HepG2 (cell line): ENCODE data around the gene PROX1. TPM values are rescaled to one million over a fixed set of nuclear protein-coding genes. Genes with fewer than 3 reads are reported as not detected.

ENCODE experiments used
- CBX1 ChIP-seq: IDR thresholded peaks from one replicate; pipeline ENCODE4 v1.6.1; 2016; ENCODE audit warnings: antibody characterized with exemption, low read depth
- CREB1 ChIP-seq, 2 experiments: fragments of 450-650 bp in 1 of 2; IDR thresholded peaks; 2 replicates each; pipeline ENCODE4 v1.6.1; 2016 to 2017; ENCODE audit warnings: control low read depth in 1 of 2, mild to moderate bottlenecking in 1 of 2, missing compliant biosample characterization in 1 of 2, missing genetic modification characterization in 1 of 2
- EHMT2 ChIP-seq: fragments of 200-600 bp; sonication (generic); IDR thresholded peaks from 2 replicates; pipeline ENCODE4 v1.7.0; 2017; ENCODE audit warnings: antibody characterized with exemption, low read depth, low read length, borderline replicate concordance
- HINFP ChIP-seq: sonication (generic); formaldehyde crosslinking; IDR thresholded peaks from 2 replicates; pipeline ENCODE4 v1.4.0; 2020; ENCODE audit warnings: low read depth, mild to moderate bottlenecking, missing genetic modification reagents
- MLLT10 ChIP-seq: sonication (generic); formaldehyde crosslinking; IDR thresholded peaks from 2 replicates; pipeline ENCODE4 v1.4.0; 2020; ENCODE audit warnings: missing genetic modification reagents
- MTA1 ChIP-seq: sonication (generic); formaldehyde crosslinking; IDR thresholded peaks from 2 replicates; pipeline ENCODE4 v1.4.0; 2020; ENCODE audit warnings: missing genetic modification reagents, mild to moderate bottlenecking, borderline replicate concordance
- NKX3-1 ChIP-seq: sonication (generic); formaldehyde crosslinking; IDR thresholded peaks from 2 replicates; pipeline ENCODE4 v1.5.0; 2020; ENCODE audit warnings: missing genetic modification reagents
- NR0B2 ChIP-seq: sonication (generic); formaldehyde crosslinking; IDR thresholded peaks from 2 replicates; pipeline ENCODE4 v1.4.0; 2020; ENCODE audit warnings: mild to moderate bottlenecking, missing genetic modification reagents
- ONECUT2 ChIP-seq: sonication (generic); formaldehyde crosslinking; IDR thresholded peaks from 2 replicates; pipeline ENCODE4 v1.4.0; 2020; ENCODE audit warnings: missing genetic modification reagents
- PHF20 ChIP-seq: sonication (generic); formaldehyde crosslinking; IDR thresholded peaks from 2 replicates; pipeline ENCODE4 v1.5.0; 2020; ENCODE audit warnings: mild to moderate bottlenecking, missing genetic modification reagents
- ZFP90 ChIP-seq: sonication (generic); formaldehyde crosslinking; IDR thresholded peaks from 2 replicates; pipeline ENCODE4 v1.8.0; 2022; ENCODE audit warnings: missing genetic modification reagents, mild to moderate bottlenecking, inconsistent platforms, borderline replicate concordance
- ZNF101 ChIP-seq: sonication (generic); formaldehyde crosslinking; IDR thresholded peaks from 2 replicates; pipeline ENCODE4 v1.4.0; 2020; ENCODE audit warnings: mild to moderate bottlenecking, low read depth, missing genetic modification reagents, borderline replicate concordance
- ZNF496 ChIP-seq: sonication (generic); formaldehyde crosslinking; IDR thresholded peaks from 2 replicates; pipeline ENCODE4 v1.8.1; 2023; ENCODE audit warnings: mild to moderate bottlenecking, moderate library complexity, missing genetic modification reagents; ENCODE audit not compliant: insufficient replicate concordance
- ZNF597 ChIP-seq: sonication (generic); formaldehyde crosslinking; IDR thresholded peaks from 2 replicates; pipeline ENCODE4 v1.5.0; 2020; ENCODE audit warnings: missing genetic modification reagents
- ZNF607 ChIP-seq: sonication (generic); formaldehyde crosslinking; IDR thresholded peaks from 2 replicates; pipeline ENCODE4 v1.5.1; 2020; ENCODE audit warnings: missing genetic modification reagents, mild to moderate bottlenecking, borderline replicate concordance
- polyA plus RNA-seq, 8 experiments: library from polyadenylated mRNA; depleted of rRNA in 3 of 8; stranded (reverse) in 7 of 8; unstranded in 1 of 8; fragments of >200 nt; fragmentation: Illumina TruSeq in 4 of 8; extraction: Trizol in 4 of 8; gene quantifications; 2 replicates each; pipeline versions ENCODE4 v1.2.1 to v1.2.3, GENCODE V29; 2011 to 2016; ENCODE audit warnings: low read depth in 4 of 8, missing spikeins in 1 of 8, mixed read lengths in 1 of 8; ENCODE audit not compliant: insufficient read depth in 1 of 8
- total RNA-seq, 5 experiments: library from RNA; depleted of rRNA; stranded (reverse); fragments of >200 nt; fragmentation: Illumina TruSeq; extraction: Trizol; gene quantifications; 2 replicates each; pipeline ENCODE4 v1.2.3, GENCODE V29; 2016; ENCODE audit warnings: low read depth in 1 of 5
- TF ChIP-seq, protein P1 (sequence below): sonication (generic); formaldehyde crosslinking; IDR thresholded peaks from 2 replicates; pipeline ENCODE4 v1.4.0; 2020; ENCODE audit warnings: missing genetic modification reagents
- TF ChIP-seq, protein P2 (sequence below): IDR thresholded peaks from 2 replicates; pipeline ENCODE4 v1.6.1; 2016
- TF ChIP-seq, protein P3 (sequence below): sonication (generic); formaldehyde crosslinking; IDR thresholded peaks from 2 replicates; pipeline ENCODE4 v1.4.0; 2020; ENCODE audit warnings: missing genetic modification reagents
- TF ChIP-seq, protein P4 (sequence below): sonication (generic); formaldehyde crosslinking; IDR thresholded peaks from 2 replicates; pipeline ENCODE4 v1.5.0; 2020; ENCODE audit warnings: missing genetic modification reagents

Gene PROX1
- total and polyA plus RNA-seq, 2 of the 13 experiments (the other 11 are each of a cell fraction or from before 2014, with no cell fraction given), result 12.3 to 30.2 TPM

GRCh38 chr1:213958346-213958745 is 29.4 kb upstream of the PROX1 start (continued):
- TF ChIP-seq, protein P1, sequence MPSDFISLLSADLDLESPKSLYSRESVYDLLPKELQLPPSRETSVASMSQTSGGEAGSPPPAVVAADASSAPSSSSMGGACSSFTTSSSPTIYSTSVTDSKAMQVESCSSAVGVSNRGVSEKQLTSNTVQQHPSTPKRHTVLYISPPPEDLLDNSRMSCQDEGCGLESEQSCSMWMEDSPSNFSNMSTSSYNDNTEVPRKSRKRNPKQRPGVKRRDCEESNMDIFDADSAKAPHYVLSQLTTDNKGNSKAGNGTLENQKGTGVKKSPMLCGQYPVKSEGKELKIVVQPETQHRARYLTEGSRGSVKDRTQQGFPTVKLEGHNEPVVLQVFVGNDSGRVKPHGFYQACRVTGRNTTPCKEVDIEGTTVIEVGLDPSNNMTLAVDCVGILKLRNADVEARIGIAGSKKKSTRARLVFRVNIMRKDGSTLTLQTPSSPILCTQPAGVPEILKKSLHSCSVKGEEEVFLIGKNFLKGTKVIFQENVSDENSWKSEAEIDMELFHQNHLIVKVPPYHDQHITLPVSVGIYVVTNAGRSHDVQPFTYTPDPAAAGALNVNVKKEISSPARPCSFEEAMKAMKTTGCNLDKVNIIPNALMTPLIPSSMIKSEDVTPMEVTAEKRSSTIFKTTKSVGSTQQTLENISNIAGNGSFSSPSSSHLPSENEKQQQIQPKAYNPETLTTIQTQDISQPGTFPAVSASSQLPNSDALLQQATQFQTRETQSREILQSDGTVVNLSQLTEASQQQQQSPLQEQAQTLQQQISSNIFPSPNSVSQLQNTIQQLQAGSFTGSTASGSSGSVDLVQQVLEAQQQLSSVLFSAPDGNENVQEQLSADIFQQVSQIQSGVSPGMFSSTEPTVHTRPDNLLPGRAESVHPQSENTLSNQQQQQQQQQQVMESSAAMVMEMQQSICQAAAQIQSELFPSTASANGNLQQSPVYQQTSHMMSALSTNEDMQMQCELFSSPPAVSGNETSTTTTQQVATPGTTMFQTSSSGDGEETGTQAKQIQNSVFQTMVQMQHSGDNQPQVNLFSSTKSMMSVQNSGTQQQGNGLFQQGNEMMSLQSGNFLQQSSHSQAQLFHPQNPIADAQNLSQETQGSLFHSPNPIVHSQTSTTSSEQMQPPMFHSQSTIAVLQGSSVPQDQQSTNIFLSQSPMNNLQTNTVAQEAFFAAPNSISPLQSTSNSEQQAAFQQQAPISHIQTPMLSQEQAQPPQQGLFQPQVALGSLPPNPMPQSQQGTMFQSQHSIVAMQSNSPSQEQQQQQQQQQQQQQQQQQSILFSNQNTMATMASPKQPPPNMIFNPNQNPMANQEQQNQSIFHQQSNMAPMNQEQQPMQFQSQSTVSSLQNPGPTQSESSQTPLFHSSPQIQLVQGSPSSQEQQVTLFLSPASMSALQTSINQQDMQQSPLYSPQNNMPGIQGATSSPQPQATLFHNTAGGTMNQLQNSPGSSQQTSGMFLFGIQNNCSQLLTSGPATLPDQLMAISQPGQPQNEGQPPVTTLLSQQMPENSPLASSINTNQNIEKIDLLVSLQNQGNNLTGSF, result no peak
- TF ChIP-seq ZNF101 (CRISPR knock-in tag) (no peak), ZFP90 (no peak), MLLT10 (CRISPR knock-in tag) (no peak), NR0B2 (CRISPR knock-in tag) (no peak), CREB1 (IDR thresholded peaks at IDR 0.05) (no peak), CREB1 (CRISPR knock-in tag; IDR thresholded peaks at IDR 0.05) (no peak), HINFP (no peak), NKX3-1 (no peak), CBX1 (no peak), MTA1 (CRISPR knock-in tag) (no peak; the same call in 1 of the 2 replicates), ZNF597 (CRISPR knock-in tag) (no peak), ZNF607 (CRISPR knock-in tag) (no peak), ONECUT2 (CRISPR knock-in tag) (0 out of 2 replicates have a peak, but pooled peaks have one; percentile 40), PHF20 (no peak), EHMT2 (peak; percentile 18; the same call in 1 of the 2 replicates), ZNF496 (CRISPR knock-in tag) (no peak)
- TF ChIP-seq, protein P2, sequence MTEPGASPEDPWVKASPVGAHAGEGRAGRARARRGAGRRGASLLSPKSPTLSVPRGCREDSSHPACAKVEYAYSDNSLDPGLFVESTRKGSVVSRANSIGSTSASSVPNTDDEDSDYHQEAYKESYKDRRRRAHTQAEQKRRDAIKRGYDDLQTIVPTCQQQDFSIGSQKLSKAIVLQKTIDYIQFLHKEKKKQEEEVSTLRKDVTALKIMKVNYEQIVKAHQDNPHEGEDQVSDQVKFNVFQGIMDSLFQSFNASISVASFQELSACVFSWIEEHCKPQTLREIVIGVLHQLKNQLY (CRISPR knock-in tag), result peak; percentile 50; the same call in 1 of the 2 replicates
- TF ChIP-seq, protein P3, sequence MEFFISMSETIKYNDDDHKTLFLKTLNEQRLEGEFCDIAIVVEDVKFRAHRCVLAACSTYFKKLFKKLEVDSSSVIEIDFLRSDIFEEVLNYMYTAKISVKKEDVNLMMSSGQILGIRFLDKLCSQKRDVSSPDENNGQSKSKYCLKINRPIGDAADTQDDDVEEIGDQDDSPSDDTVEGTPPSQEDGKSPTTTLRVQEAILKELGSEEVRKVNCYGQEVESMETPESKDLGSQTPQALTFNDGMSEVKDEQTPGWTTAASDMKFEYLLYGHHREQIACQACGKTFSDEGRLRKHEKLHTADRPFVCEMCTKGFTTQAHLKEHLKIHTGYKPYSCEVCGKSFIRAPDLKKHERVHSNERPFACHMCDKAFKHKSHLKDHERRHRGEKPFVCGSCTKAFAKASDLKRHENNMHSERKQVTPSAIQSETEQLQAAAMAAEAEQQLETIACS (CRISPR knock-in tag), result no peak
- TF ChIP-seq, protein P4, sequence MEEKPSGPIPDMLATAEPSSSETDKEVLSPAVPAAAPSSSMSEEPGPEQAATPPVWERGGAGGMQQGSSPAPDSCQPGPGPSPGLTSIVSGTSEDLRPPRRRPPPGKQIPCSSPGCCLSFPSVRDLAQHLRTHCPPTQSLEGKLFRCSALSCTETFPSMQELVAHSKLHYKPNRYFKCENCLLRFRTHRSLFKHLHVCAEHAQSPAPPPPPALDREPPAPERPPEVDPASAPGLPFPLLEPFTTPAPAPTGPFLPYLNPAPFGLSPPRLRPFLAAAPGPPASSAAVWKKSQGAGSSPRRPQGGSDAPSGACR (CRISPR knock-in tag), result no peak
